ENCODE results near the gene AACS.
A peak's percentile ranks its signal among the peaks of the same experiment; 100 is the strongest.
"Not testable (repeated sequence)": the region's sequence is repeated elsewhere in the genome, so short reads cannot be mapped to it uniquely, and the experiment has no call there.

The AACS gene

GRCh38 chr12:125065021-125065918, at the start of gene AACS:
TSS of gene AACS (plus strand) at chr12:125065435. CDS start at chr12:125065585, 150 bp downstream.
- DNase-seq = peak; percentile 21

- no peak for DNase-seq
Observed at GRCh38 chr12:125015680-125016310, 49.4 kb upstream of the AACS start.

GRCh38 chr12:125017801-125018200, 47.4 kb upstream of the AACS start:
- DNase-seq = no peak

- no peak for DNase-seq
Observed at GRCh38 chr12:125018356-125018755, 46.9 kb upstream of the AACS start.

GRCh38 chr12:125021096-125021495, 44.1 kb upstream of the AACS start:
- no peak for DNase-seq

GRCh38 chr12:125021771-125022170, 43.5 kb upstream of the AACS start:
- DNase-seq = no peak

- DNase-seq = no peak
Observed at GRCh38 chr12:125023065-125023464, 42.2 kb upstream of the AACS start.

- no peak for DNase-seq
Observed at GRCh38 chr12:125024949-125025563, 40.2 kb upstream of the AACS start.

- DNase-seq = no peak
Observed at GRCh38 chr12:125025606-125026235, 39.5 kb upstream of the AACS start.

GRCh38 chr12:125028106-125028505, 37.1 kb upstream of the AACS start:
- no peak for DNase-seq

GRCh38 chr12:125029761-125030358, 35.4 kb upstream of the AACS start:
- DNase-seq = no peak

GRCh38 chr12:125031471-125031870, 33.8 kb upstream of the AACS start:
- not testable (repeated sequence) for DNase-seq

- DNase-seq = no peak
Observed at GRCh38 chr12:125032466-125033152, 32.6 kb upstream of the AACS start.

GRCh38 chr12:125033288-125033687, 31.9 kb upstream of the AACS start:
- DNase-seq = no peak

GRCh38 chr12:125038976-125039625, 26.1 kb upstream of the AACS start:
- DNase-seq = no peak

GRCh38 chr12:125049093-125049458, 16.2 kb upstream of the AACS start:
- no peak for DNase-seq

- no peak for DNase-seq
Observed at GRCh38 chr12:125050446-125050845, 14.8 kb upstream of the AACS start.

- no peak for DNase-seq
Observed at GRCh38 chr12:125050868-125051267, 14.4 kb upstream of the AACS start.

- DNase-seq = no peak
Observed at GRCh38 chr12:125053821-125054220, 11.4 kb upstream of the AACS start.

GRCh38 chr12:125055591-125055990, 9.6 kb upstream of the AACS start:
- no peak for DNase-seq

- no peak for DNase-seq
Observed at GRCh38 chr12:125056306-125056705, 8.9 kb upstream of the AACS start.

- no peak for DNase-seq
Observed at GRCh38 chr12:125057708-125058107, 7.5 kb upstream of the AACS start.

All from NCI-H2029 treated with DMSO at 0.1 percent for 48 hours (cell line).